ENCODE results near the gene CEP350. TPM values are rescaled to one million over a fixed set of nuclear protein-coding genes. Genes with fewer than 3 reads are reported as not detected.

Gene CEP350
- total RNA-seq (2014; rRNA removed), result 17.1 and 17.8 TPM in 2 replicates
- Bru-seq, nascent RNA, result percentile 78 among the genes with signal in this experiment
- BruChase-seq, experiment 1, labeled RNA remaining after a 6-hour chase, result percentile 79 among the genes with signal in this experiment
- BruChase-seq, experiment 2, labeled RNA remaining after a 2-hour chase, result percentile 79 among the genes with signal in this experiment
- long read RNA-seq, partial matches to known transcripts, result 14 of 36 reads
- long read RNA-seq, other reads (novel, unspliced or antisense), result 22 of 36 reads

- intact Hi-C loops (cut with micrococcal nuclease), result loop anchor here (2.0 to 5.0 kb wide), 3 partner anchors 72 to 203 kb away; partner anchors contain the start of gene TOR1AIP1
- Histone ChIP-seq H3K9me2 (replicated peaks; ENCODE audit: low read length) (no peaks in the 10 kb centered on the region), H3K27me3 (ENCODE audit: low read length) (no peaks in the 10 kb centered on the region), H2AFZ (ENCODE audit: low read length) (peak within 1 kb of the TSS; percentile 99), H3K9ac (ENCODE audit: low read length) (peak within 1 kb of the TSS; percentile 94), H3K27ac (ENCODE audit: low read length) (peak within 1 kb of the TSS; percentile 57), H3K4me3 (ENCODE audit: low read length) (peak within 1 kb of the TSS; percentile 92), H3K4me2 (ENCODE audit: low read length) (peak within 1 kb of the TSS; percentile 88), H3K9me3 (ENCODE audit: low read length) (no peaks in the 10 kb centered on the region), H3K4me1 (ENCODE audit: insufficient read depth, low read length) (peaks cover 10% of the 10 kb centered on the region; the same call in 1 of the 2 replicates), H3K36me3 (ENCODE audit: low read depth, low read length) (no peaks in the 10 kb centered on the region), H3F3A (ENCODE audit: low read length, unreplicated experiment) (no peaks in the 10 kb centered on the region), H3K79me2 (ENCODE audit: low read length) (peaks cover 51% of the 10 kb centered on the region), H4K20me1 (ENCODE audit: low read length) (peaks cover 24% of the 10 kb centered on the region)
- DNase-seq (peak; percentile 97), ATAC-seq (peak; percentile 92)
- ChIA-PET CTCF (no interaction called here), POLR2A (ENCODE audit: unreplicated experiment) (no interaction called here)
- TF ChIP-seq EZH2 (IDR thresholded peaks at IDR 0.05; ENCODE audit: low read length, unreplicated experiment) (no peak), EZH2phosphoT487 (IDR thresholded peaks at IDR 0.05; ENCODE audit: borderline replicate concordance, low read length) (no peak), CTCF (conservative IDR thresholded peaks at IDR 0.05; ENCODE audit: low read depth, low read length) (no peak)
- BruUV-seq (replicated peaks), result no TSS peak
Observed at GRCh38 chr1:179954493-179955286, at the start of gene CEP350. TSS of gene CEP350 (plus strand) at chr1:179954810. CDS start at chr1:179986182, 31,372 bp downstream.

GRCh38 chr1:179910934-179911333 lies 43.7 kb upstream of the CEP350 start:
- CTCF ChIA-PET, result no interaction called here

More at GRCh38 chr1:179910934-179911333, 43.7 kb upstream of the CEP350 start:
- H3K36me3 ChIP-seq (ENCODE audit: low read depth, low read length), result no peaks in the 10 kb centered on the region; the same call in 1 of the 2 replicates
- TF ChIP-seq CTCF (conservative IDR thresholded peaks at IDR 0.05; ENCODE audit: low read depth, low read length) (no peak), EZH2phosphoT487 (IDR thresholded peaks at IDR 0.05; ENCODE audit: borderline replicate concordance, low read length) (no peak), EZH2 (IDR thresholded peaks at IDR 0.05; ENCODE audit: low read length, unreplicated experiment) (no peak)
- no peaks in the 10 kb centered on the region for H3F3A ChIP-seq (ENCODE audit: low read length, unreplicated experiment)
- ATAC-seq, result no peak
- no peaks in the 10 kb centered on the region for H3K79me2 ChIP-seq (ENCODE audit: low read length)
- no peaks in the 10 kb centered on the region for H3K9me3 ChIP-seq (ENCODE audit: low read length)
- no peak overlapping the region for H2AFZ ChIP-seq (ENCODE audit: low read length)
- no peak overlapping the region for H3K4me2 ChIP-seq (ENCODE audit: low read length)
- H4K20me1 ChIP-seq (ENCODE audit: low read length), result no peaks in the 10 kb centered on the region
- no peaks in the 10 kb centered on the region for H3K27me3 ChIP-seq (ENCODE audit: low read length)
- no peak overlapping the region for H3K4me3 ChIP-seq (ENCODE audit: low read length)
- BruUV-seq (replicated peaks), result no TSS peak
- POLR2A ChIA-PET (ENCODE audit: unreplicated experiment), result no interaction called here
- H3K4me1 ChIP-seq (ENCODE audit: insufficient read depth, low read length), result no peaks in the 10 kb centered on the region
- no peaks in the 10 kb centered on the region for H3K9me2 ChIP-seq (replicated peaks; ENCODE audit: low read length)
- H3K9ac ChIP-seq (ENCODE audit: low read length), result no peak overlapping the region
- no peak overlapping the region for H3K27ac ChIP-seq (ENCODE audit: low read length)
- intact Hi-C loops (cut with micrococcal nuclease), result no loop called here
- DNase-seq, result no peak

Measured in PC-3 (cell line).